ENCODE data around the gene ZNF420.
"Not testable (repeated sequence)": the region's sequence is repeated elsewhere in the genome, so short reads cannot be mapped to it uniquely, and the experiment has no call there.

The ZNF420 gene

DNA sequence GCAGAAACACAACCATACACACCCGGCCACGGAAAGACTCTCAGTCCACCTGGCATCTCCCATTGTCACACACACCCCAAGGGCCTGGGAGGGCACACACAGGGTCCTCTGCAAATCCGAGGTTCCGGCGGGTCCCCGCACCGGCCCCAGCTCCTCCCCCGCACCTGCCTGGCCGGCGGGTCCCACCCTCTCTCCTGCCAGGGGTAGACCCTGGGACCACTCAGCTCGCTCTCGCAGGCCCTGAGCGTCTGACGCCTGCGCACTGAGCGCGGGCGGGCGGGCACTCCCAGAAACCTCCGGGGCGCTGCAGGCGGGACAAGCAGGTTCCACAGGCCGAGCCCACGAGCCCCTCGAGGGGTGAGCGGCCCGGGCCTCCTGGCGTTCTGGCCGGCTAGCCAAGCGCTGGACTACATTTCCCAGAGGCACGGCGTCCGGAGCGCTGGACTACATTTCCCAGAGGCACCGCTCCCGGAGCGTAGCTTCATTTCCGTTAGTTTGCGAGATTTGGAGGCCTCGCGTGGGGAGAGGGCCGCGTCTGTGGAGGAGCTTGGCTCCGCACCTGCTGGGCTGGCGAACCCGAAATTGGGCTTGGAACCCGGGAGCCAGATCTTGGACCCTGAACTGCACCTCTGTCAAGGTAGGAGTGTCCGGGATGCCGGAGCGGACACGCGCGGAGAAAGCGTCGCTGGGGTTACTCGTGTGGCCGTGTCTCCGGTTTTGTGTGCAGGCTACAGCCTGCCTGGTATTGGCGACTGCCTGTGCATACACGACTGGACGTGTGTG is at the start of gene ZNF420:
Gene ZNF420 (plus strand): TSS at position 500 of the 783 bp plus-strand sequence. CDS start 10,686 bp downstream, outside the sequence.
- TF ChIP-seq, protein P1, sequence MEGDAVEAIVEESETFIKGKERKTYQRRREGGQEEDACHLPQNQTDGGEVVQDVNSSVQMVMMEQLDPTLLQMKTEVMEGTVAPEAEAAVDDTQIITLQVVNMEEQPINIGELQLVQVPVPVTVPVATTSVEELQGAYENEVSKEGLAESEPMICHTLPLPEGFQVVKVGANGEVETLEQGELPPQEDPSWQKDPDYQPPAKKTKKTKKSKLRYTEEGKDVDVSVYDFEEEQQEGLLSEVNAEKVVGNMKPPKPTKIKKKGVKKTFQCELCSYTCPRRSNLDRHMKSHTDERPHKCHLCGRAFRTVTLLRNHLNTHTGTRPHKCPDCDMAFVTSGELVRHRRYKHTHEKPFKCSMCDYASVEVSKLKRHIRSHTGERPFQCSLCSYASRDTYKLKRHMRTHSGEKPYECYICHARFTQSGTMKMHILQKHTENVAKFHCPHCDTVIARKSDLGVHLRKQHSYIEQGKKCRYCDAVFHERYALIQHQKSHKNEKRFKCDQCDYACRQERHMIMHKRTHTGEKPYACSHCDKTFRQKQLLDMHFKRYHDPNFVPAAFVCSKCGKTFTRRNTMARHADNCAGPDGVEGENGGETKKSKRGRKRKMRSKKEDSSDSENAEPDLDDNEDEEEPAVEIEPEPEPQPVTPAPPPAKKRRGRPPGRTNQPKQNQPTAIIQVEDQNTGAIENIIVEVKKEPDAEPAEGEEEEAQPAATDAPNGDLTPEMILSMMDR (conservative IDR thresholded peaks at IDR 0.05; ENCODE audit: low read length) = no peak
- peak; percentile 94 for DNase-seq (ENCODE audit: low read depth)

GRCh38 chr19:37045140-37045539 is 33.1 kb upstream of the ZNF420 start:
- no peak for DNase-seq (ENCODE audit: low read depth)
- H3K4me3 ChIP-seq (ENCODE audit: low read length) = no peak overlapping the region
- TF ChIP-seq, protein P1 (conservative IDR thresholded peaks at IDR 0.05; ENCODE audit: low read length) = no peak

More for the DNA sequence above, at the start of gene ZNF420:
- peak within 1 kb of the TSS; percentile 99 for H3K4me3 ChIP-seq (ENCODE audit: low read length)

GRCh38 chr19:37055330-37055729 is 22.9 kb upstream of the ZNF420 start:
- TF ChIP-seq, protein P1 (conservative IDR thresholded peaks at IDR 0.05; ENCODE audit: low read length) = no peak
- H3K4me3 ChIP-seq (ENCODE audit: low read length) = no peak overlapping the region
- DNase-seq (ENCODE audit: low read depth) = no peak

DNA sequence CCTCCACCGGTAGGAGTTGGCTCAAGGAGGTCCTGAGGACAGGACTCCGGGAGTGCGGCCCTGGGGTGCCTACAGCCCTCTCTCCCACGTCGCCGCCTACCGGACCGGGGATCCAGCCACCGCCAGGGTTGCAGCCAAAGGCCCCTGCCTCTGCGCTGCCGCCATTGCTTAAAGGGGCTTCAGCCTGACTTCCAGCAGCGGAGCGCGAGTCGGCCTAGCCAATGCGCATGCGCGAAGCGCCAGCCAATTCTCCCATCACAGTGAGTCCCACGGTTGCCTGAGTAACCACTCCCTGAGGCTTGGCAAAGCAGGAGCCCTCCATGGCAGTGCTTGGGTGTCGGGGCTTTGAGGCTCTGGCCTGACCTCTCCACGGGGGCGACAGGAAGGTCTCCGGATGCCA is 21.5 kb upstream of the ZNF420 start:
- no peak overlapping the region for H3K4me3 ChIP-seq (ENCODE audit: low read length)
- TF ChIP-seq, protein P1 (conservative IDR thresholded peaks at IDR 0.05; ENCODE audit: low read length) = no peak
- DNase-seq (ENCODE audit: low read depth) = no peak

DNA sequence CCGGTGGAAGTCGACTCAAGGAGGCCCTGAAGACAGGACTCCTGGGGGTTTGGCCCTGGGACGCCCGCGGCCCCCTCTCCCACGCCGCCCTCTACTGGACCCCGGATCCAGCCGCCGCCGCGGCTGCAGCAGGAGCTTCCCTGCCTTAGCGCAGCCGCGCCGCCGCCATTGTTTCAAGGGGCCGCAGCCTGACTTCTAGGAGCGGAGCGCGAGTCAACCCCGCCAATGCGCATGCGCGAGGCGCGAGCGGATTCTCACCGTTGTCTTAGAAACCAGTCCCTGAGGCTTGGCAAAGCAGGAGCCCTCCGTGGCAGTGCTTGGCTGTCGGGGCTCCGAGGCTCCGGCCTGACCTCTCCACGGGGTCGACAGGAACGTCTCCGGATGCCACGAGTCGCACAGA is 19.1 kb upstream of the ZNF420 start:
- no peak overlapping the region for H3K4me3 ChIP-seq (ENCODE audit: low read length)
- no peak for DNase-seq (ENCODE audit: low read depth)
- TF ChIP-seq, protein P1 (conservative IDR thresholded peaks at IDR 0.05; ENCODE audit: low read length) = no peak

DNA sequence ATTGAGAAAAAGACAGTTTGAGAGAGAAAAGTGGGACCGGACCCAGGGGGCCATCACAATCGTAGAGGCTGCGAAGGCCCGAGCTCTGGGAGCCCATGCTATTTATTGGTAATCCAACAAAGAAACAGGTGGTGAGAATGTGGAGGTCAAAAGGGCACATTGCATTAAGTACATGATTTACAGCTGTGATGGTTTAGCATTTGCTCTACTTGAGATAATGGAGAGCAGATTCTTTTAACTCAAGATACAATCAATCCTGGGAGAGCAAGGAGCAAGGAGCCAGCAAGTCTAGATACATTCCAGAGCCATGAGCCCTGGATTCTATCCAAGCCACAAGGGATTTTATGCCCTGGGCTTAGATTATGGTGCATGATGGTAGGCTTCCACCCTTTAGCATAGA is 13.3 kb upstream of the ZNF420 start:
- H3K4me3 ChIP-seq (ENCODE audit: low read length); DNase-seq (ENCODE audit: low read depth): not testable (repeated sequence)

GRCh38 chr19:37074111-37074510 is 4.1 kb upstream of the ZNF420 start:
- TF ChIP-seq, protein P1 (conservative IDR thresholded peaks at IDR 0.05; ENCODE audit: low read length) = no peak
- H3K4me3 ChIP-seq (ENCODE audit: low read length) = no peak overlapping the region
- DNase-seq (ENCODE audit: low read depth) = no peak

Data from AG10803 (cell line).